ENCODE measurements around the gene MRTFA.
A peak's percentile ranks its signal among the peaks of the same experiment; 100 is the strongest.
"Not testable (repeated sequence)": the region's sequence is repeated elsewhere in the genome, so short reads cannot be mapped to it uniquely, and the experiment has no call there.

Gene MRTFA

GRCh38 chr22:40518840-40519239 is 117.7 kb downstream of the MRTFA start:
- DNase-seq: no peak

- no peak for DNase-seq
These were observed 118.9 kb downstream of the MRTFA start for GRCh38 chr22:40517631-40518030.

GRCh38 chr22:40516416-40516815 is 120.1 kb downstream of the MRTFA start:
- DNase-seq: no peak

GRCh38 chr22:40512426-40513136 is 123.9 kb downstream of the MRTFA start:
- peak; percentile 37 for DNase-seq

GRCh38 chr22:40511604-40512003 is 124.9 kb downstream of the MRTFA start:
- no peak for DNase-seq

GRCh38 chr22:40510631-40511364 is 125.7 kb downstream of the MRTFA start:
- no peak for DNase-seq

GRCh38 chr22:40509401-40510134 is 127.0 kb downstream of the MRTFA start:
- DNase-seq: no peak

- DNase-seq: not testable (repeated sequence)
These were observed 128.5 kb downstream of the MRTFA start for GRCh38 chr22:40508046-40508445.

GRCh38 chr22:40507491-40507890 is 129.0 kb downstream of the MRTFA start:
- no peak for DNase-seq

GRCh38 chr22:40506762-40507161 is 129.8 kb downstream of the MRTFA start:
- no peak for DNase-seq

GRCh38 chr22:40504285-40505249 is 132.0 kb downstream of the MRTFA start:
- no peak for DNase-seq

GRCh38 chr22:40502919-40503318 is 133.6 kb downstream of the MRTFA start:
- no peak for DNase-seq

- DNase-seq: not testable (repeated sequence)
These were observed 136.1 kb downstream of the MRTFA start for GRCh38 chr22:40500465-40500786.

GRCh38 chr22:40499209-40499623 is 137.3 kb downstream of the MRTFA start:
- DNase-seq: no peak

GRCh38 chr22:40498420-40499208 is 137.9 kb downstream of the MRTFA start:
- no peak for DNase-seq

GRCh38 chr22:40493441-40493840 is 143.1 kb downstream of the MRTFA start:
- DNase-seq: no peak

GRCh38 chr22:40491990-40492631 is 144.4 kb downstream of the MRTFA start:
- DNase-seq: no peak

- no peak for DNase-seq
These were observed 148.8 kb downstream of the MRTFA start for GRCh38 chr22:40487663-40488249.

GRCh38 chr22:40486962-40487602 is 149.4 kb downstream of the MRTFA start:
- DNase-seq: no peak

All from GOT3 (cell line).